ENCODE data around the gene RNF43.

The RNF43 gene

DNA sequence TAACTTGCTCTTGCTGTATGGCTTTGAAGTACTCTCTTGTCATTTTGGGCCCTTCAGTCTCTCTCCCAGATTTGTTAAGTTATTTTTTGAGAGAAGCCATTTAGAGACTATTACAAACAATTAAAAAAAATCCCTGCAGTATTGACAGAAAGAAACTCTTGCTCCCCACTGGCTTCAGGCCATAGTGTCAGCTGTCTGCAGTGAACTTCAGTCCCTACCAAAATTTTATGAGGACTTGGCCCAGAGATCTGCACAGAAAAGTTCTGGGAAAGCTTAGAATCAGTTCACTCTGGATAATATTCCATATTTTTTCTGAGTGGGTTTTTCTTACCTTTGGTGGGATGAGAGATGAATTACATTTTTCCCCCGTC, 34.5 kb downstream of the RNF43 start:
- no peak for DNase-seq (ENCODE audit: low read depth in 4 of 4, low spot score in 1 of 4)

DNA sequence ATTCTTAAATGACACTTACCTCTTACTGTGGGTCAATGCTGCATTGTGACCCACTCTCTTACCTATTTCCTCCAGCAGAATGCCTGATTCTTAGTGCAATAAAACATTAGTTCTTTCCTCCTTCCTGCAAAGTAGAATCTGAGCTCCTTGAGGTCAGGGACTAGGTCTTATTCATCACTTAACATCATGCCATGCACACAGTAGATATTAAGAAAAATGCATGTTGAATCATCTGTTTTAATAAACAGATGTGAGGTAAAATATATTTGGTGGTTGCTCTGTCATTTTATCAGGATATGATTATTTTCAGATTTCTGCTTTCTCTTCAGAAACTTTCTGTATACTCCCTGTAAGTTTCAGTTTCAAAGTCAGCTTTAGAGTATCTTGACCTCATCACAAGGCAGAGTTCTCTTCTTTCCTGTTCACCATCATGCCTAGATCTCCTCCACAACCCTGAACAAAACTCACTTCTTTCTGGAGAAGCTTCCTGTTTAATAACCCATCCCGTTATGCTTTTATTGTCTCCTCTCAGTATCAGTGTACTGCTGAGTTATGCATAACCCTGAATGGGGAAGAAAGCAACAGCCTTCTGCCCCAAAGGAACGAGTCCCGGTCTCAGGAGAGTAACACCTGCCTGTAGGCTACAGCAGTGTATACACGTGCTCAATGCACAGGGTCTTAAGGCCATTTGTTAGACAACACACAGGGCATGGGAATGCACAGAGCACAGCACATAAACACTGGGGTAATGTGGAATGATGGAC, 35.0 kb downstream of the RNF43 start:
- no peak for DNase-seq (ENCODE audit: low read depth in 4 of 4, low spot score in 1 of 4)

DNA sequence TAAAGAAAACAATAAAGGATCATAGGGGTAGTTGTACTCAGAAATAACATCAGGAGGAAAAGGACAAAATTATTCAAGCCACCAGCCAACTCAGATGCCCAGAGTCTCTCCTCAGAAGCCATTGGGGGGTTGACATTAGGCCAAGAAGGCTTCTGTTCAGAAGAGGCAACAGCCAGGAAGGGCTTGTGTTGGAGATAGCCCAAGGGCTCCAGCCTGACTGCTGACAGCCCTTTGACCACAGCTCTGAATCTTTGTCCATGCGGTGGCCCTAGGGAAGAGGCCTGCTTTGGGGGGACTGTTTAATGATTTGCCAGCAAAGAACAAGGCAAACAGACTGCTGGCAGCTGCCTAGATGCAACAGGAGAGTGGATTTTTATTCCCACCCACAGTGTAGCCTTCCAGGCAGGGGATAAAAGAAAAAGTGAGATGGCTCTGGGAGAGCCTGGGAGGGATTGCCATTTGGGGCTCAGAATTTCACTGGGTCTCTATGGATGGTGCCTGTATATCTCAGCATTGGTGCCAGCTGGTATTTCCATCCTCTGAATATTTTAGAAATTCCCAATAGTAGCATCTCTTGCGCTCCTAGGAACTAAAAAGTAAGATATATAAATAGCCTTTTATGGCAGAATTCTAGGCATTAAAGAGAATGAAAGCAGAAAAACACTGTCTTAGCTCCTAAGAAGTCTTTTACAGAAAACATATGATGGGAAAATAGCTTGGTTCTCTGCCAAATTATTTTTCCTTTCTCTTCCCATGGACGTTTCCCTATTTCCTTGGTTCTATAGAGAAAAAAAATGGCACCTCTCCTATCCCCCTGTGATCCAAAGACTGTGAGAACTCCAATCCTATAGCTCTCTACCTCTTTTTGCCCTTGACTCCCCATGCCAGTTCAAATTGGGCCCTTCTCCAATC, 36.0 kb downstream of the RNF43 start:
- DNase-seq (ENCODE audit: low read depth in 4 of 4, low spot score in 1 of 4): no peak

DNA sequence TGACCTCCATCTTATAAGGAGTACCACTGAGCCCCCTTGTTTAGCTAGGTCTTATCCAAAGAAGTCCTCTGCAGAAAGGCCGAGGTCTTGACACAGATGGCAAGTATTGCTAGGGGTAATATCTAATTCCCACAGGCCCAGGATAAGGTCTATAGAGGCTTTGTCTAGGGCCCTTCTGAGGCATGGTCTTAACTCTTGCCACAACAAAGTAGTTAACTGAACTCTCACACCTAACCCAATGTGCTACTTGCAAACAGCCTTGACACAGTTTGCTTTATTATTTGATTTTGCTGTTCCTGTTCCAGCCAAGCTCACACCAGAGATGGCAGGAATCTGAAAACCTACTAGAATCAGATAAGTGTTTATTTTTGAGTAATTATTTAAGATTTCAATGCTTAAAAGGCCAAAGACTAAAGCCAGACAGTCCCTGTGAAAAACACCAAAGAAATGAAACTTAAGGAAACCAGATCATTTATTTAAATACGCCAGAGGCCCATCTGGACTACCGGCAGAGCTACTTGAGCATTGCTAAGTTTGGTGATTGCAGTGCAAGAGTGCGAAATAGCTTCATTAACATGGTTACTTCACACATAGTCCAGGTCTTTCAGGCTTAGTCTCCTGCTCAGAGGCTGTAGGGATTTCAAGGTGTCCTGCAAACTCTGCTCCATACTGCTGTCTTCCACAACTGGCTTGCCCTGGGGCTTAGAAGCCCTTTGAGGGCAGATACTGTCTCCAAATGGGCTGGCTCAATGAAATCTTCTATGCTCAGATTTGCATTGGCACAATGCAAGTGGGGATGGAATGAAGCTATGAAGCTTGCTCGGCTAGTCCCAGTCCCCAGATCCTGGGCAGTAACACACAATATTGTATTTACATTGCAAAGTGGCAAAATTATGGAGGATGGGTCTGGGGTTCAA, 36.9 kb downstream of the RNF43 start:
- DNase-seq (ENCODE audit: low read depth in 4 of 4, low spot score in 1 of 4): no peak

DNA sequence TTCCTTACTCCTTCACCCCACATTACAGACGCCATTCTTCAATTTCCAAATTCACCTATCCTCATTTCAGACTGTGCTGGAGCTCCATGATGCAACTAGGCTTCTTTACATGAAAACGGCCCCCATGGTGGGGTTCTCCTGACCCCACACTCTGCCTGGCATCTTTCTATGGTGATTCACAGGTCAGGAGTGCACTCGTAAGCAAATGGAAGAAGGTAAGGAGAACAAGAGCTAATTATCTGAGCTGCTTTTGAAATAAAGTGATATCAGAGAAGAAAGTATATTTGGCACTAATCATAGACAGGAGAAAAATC, 37.9 kb downstream of the RNF43 start:
- DNase-seq (ENCODE audit: low read depth in 4 of 4, low spot score in 1 of 4): no peak

DNA sequence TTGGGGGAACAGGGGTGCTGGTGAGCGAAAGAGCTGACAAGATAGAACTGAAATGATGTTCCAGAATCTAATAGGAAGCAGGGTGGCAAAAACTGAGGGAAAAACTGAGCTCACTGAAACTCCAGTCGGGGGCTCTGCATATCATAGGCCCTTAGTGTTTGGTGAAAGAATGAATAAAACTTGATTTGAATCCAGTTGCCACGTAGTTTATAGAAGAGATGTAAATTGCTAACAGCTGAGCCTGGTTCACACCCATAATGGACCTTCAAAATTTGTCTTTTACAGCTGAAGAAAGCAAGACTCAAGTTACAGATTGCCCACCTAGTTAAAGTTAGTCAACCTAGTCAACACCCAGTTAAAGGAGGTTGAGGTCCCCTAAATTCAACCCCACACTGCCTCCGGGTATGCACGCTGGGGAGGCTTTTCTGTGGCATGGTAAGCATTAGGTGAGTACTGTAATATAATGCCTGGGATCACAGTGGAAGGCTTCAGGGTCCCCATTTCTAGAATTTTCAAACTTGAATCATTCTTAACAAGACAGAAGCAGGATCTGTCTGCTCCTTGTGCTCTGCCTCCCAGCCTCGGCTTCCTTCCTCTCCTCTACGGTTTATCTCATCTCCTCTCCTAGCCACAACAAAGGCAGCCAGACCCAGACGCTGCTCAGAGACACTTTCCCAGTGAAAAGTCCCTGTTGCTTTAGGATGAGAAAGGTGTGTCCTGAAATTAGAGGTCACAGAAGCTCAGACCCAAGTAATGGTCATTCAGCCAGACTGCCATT, 38.4 kb downstream of the RNF43 start:
- no peak for DNase-seq (ENCODE audit: low read depth in 4 of 4, low spot score in 1 of 4)

DNA sequence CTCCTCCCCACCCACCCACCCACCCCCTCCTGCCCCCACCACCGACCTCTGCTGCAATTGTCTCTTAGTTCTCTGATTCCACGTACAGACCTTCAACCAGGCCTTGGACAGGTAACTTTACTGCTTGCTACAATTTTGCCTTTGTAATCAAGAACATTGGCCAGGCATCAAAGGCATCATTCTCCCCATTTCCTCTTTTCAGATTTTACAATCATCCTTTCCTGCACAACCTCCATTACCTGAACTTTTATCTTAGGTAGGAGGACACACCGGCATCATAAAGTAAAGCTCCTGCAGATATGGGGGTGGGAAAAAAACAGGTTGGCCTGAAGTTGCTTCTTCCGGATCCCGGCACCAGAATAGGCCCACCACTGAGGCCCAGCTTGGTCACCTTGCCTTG, 39.7 kb downstream of the RNF43 start:
- DNase-seq (ENCODE audit: low read depth in 4 of 4, low spot score in 1 of 4): no peak

DNA sequence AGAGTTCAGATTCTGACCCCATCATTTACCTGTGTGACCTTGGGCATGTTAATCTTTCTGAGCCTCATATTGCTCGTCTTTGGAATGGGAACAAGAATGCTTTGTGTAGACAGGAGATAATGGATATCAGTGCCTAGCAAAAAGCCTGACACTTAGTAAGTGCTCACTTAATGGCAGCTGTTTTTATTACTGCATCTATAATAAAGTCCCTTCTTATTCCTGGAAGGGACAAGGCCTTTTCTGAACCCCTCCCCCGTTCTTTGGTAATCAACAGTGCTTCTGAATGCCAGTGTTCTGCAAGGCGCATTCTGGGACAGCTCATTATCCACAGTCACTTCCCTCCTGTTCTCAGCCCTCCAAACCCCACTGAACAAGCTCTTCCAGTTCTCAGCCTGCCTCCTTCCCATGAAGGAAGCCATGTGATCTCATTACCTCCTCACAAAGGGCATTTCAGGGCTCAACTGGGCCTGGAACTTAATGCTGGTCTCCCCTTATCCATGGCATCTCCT, 40.2 kb downstream of the RNF43 start:
- no peak for DNase-seq (ENCODE audit: low read depth in 4 of 4, low spot score in 1 of 4)

DNA sequence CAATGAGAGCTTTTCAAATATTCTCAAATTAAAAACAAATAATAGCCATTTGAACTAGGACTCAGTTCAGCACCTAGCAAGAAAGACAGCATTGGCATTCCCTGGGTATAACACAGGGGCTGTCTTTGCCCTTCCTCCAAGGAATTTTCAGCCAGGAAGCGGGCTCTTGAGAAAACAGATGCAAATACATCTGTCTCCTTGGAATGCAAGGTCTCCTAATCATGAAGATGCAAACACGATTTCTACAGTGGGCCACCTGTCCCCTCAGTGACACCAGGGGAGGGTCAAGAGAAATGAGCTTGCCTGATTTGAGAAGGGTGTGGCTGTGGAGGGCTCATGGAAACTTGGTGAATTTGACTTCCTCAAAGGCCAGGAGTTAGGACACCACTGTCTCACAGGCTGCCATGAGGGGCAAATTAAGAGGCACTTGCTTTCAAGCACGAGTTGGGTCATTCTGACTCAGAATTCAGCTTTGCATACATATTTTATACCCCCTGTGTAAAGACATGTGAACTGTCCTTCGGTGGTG, 40.8 kb downstream of the RNF43 start:
- no peak for DNase-seq (ENCODE audit: low read depth in 4 of 4, low spot score in 1 of 4)

DNA sequence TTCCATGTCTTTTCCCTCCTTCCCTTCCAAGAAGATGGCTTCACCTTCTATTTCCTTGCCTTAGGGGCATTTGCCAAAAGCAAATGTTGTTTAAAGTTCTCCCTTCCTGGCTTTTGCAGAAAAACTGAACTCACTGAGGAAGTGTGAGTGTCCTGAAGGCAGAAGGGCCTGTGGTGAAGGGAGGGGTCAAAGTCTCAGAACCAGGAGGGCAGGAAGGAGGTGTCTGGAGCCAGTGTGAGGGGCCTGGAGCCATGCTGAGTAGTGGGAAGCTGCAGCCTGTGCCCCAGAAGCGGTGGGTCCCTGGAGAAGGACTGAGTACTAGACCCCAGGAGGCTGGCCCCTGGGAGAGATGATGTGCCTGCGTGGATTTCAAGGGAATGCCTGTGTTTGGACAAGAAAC, 41.5 kb downstream of the RNF43 start:
- DNase-seq (ENCODE audit: low read depth in 4 of 4, low spot score in 1 of 4): no peak

DNA sequence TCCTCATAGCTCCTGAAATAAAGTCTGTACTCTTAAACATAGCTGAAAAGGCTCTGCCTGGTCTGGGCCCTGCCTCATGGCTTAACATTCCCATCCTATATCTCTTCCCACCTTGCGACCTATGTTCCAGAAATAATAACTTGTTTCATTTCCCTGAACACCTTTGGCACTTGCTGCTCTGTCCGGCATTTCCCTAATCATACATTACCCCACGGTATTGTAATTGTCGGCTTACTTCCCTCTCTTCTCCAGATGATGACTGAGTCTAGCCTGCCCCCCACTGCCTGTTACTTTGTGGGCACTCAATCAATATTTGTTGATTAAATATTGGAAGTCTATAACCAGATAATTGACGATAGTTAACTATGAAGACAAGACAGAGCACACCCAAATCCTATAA, 42.1 kb downstream of the RNF43 start:
- DNase-seq (ENCODE audit: low read depth in 4 of 4, low spot score in 1 of 4): no peak

DNA sequence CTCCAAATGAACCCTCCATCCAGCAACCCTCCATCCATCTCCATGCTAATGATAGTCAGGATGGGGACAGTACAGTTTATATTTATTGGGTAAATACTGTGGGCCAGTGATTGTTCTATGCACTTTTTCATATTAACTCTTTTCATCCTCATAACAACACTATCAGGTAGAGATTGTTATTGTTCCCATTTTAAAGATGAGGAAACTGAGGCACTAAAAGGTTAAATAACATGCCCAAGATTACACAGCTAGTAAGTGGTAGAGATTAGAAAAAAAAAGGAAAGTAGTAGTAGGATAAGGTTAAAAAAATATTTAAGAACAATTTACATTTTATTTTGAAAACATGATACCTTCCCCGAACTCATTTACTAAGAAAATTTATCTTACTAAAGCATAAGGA, 43.4 kb downstream of the RNF43 start:
- DNase-seq (ENCODE audit: low read depth in 4 of 4, low spot score in 1 of 4): no peak

DNA sequence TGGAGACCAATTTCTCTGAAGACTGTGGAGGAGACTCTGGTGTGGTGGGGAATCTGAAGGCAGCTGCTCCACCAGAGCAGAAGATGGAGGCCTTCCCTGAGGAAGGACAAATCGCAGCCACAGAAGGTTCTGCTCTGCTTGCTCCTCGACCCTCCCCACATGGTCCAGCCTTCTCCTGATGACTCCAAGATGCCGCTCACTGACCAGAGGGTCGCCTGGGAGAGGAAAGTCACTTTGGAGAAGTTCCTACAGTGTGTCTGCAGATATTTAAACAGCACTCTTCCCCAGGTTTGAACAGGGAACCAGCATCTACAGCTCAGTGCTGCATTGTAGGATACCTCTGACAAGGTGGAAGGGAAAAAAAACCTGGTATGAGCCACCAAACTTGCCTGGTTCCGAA, 44.3 kb downstream of the RNF43 start:
- no peak for DNase-seq (ENCODE audit: low read depth in 4 of 4, low spot score in 1 of 4)

DNA sequence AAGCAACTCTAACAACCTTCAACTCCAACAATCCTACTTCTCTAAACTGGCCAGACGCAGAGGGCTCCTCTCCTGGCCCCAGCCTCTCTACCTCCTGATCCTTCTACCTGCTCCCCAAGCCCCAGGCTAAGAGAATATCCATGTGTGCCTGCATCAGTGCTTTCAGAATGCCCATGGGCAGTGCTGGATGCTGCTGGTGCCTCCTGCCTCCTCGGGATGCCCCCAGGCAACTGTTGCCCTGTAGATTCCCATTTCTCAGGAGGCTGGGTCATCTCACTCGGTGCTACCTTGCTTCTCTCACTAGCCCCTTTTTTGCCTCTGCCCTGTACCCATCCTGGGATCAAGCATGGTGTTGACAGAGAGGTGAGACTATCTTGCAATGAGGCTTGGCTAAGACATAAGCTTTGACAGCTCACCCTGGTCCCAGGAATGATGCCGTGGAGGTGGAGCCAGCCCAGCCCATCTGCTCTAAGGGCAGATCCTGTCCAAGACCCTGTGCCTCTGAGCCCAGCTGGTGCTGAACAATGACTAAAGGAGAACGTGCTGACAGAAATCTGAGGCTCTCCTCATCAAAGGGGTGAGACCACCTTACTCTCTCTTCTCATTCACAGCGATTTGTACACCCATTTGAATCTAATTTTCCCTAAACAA, 45.9 kb downstream of the RNF43 start:
- no peak for DNase-seq (ENCODE audit: low read depth in 4 of 4, low spot score in 1 of 4)

DNA sequence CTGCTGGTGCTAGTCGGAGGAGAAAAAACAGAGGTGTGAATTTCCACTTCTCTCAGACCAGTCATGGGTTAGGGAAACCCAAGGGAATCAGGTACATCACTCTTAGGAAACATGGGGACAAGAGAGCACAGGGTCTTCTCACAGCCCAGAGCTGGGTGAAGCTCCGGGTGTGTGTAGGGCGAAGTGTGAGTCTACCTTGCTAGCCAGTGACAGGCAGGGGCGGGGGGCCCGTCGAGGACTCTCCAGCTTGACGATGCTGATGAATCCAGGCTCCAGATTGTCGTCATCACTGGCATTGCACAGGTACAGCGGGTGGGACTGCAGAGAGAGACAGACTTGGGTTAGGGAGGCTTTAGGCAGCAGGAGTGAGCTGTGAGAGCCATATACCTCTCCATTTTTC, 46.6 kb downstream of the RNF43 start:
- no peak for DNase-seq (ENCODE audit: low read depth in 4 of 4, low spot score in 1 of 4)

DNA sequence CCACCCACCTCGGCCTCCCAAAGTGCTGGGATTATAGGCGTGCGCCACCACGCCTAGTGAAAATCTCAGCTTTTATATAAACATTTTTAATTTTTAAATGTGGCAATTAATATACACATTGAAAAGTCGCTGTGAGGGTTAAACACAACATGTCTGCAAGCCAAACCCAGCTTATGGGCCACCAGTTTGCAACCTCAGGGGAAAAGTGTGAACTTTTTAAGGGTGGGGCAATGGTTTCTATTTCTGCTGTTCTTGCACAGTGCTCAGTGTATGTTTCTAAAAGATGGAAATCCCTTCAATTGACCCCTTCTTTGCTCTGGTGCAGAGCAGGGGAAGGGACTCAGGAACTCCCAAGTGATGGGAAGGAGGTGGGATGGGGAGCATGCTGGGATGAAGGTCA, 47.0 kb downstream of the RNF43 start:
- DNase-seq (ENCODE audit: low read depth in 4 of 4, low spot score in 1 of 4): no peak

DNA sequence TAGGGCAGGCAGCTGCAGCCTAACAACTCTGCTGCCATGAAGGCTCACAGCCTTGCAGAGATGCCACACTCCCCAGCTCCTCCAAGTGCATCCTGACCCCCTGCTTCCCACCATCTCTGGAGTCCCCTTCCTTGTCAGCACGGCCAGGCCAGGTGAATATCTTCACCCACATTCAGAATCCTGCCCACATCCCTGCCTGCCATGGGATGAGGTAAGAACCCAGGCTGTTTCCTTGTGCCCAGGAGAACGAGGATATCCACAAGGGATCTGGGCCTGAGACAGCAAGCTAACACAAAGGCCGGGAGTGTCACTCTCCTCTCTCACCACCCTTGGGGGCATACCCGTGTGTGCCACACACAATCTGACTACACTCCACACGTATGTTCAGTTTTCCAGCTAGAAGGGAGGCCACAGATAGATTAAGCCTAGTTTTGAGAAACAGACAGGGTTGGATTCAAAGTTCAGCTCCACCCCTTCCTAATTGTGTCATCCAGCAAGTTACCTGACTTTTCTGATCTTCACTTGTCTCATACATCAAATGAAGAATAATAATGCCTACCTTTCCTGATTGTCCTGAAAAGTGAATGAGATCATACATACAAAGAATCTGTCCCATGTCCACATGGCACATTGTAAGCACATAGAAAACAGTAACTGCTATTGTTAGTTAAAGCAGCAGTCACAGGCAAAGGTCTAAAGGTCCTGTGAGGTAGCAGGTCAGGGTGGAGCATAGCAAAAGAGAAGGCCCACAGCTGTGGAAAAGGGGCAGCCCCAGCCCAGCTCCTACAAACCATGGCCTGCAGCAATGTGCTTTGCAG, 47.9 kb downstream of the RNF43 start:
- DNase-seq (ENCODE audit: low read depth in 4 of 4, low spot score in 1 of 4): no peak

DNA sequence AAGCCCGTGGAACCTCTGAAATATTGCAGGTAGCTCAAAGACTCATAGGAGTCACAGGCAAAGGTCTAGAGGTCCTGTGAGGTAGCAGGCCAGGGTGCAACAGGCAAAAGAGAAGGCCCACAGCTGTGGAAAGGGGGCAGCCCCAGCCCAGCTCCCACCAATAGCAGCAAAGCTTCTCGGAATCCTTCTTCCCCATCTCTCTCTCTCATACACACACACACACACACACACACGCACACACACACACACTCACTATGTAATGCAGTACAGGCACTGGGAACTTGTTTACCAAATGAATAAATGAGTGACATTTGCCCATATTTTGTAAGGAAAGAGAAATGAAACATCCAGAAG, 48.5 kb downstream of the RNF43 start:
- no peak for DNase-seq (ENCODE audit: low read depth in 4 of 4, low spot score in 1 of 4)
